ENCODE results near the gene FMOD.

The FMOD gene

DNA sequence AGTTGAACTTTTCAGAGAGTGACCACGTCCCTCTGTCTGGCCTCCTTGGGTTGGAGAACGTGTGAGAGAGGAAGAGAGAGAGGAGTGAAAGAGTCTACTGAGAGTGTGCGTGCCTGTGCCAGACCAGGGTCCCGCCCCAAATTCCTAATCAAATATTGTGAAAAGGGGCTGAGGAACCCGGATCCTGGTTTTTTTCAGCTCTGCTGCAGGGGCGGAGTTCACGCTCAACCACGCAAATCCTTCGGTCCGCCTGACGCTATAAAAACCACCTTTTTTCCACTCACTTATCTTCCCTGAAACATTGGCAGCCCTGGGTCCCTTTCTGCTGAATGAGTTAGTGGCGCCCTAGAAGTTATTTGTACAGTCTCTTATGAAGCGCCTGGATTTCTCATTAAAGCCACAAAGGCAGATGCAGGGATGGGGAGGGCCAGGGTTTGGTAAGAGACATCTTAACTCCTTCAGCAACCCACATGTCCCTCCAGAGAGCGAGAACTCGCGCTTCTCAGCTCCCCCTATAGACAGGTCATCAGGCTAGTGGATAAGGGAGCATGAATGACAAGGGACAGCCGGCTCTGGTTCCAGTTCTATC lies at the start of gene FMOD:
FMOD (minus strand) TSS at position 86 of the 589 bp plus-strand sequence. CDS start 2,852 bp downstream, outside the sequence.
- peak; percentile 69 for DNase-seq (ENCODE audit: low spot score)

- DNase-seq (ENCODE audit: low spot score), result no peak
Observed at GRCh38 chr1:203396595-203397194, 45.8 kb upstream of the FMOD start.

DNA sequence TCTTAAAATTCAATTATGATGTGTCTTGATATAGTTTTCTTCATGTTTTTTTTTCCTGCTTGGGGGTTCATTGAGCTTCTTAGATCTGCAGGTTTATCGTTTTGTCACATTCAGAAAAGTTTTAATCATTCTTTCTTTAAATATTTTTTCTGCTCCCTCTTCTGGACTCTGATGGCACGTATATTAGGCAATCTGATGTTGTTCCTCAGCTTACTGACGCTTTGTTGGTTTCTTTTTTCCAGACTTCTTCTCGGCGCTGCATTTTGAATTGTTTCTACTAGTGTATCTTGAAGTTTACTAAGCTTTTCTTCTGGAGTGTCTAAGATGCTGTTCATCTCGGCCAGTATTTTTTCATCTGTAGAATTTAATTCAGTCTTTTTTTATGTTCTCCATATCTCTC lies 44.8 kb upstream of the FMOD start:
- no peak for DNase-seq (ENCODE audit: low spot score)

- no peak for DNase-seq (ENCODE audit: low spot score)
Observed at GRCh38 chr1:203390298-203390697, 39.4 kb upstream of the FMOD start.

DNA sequence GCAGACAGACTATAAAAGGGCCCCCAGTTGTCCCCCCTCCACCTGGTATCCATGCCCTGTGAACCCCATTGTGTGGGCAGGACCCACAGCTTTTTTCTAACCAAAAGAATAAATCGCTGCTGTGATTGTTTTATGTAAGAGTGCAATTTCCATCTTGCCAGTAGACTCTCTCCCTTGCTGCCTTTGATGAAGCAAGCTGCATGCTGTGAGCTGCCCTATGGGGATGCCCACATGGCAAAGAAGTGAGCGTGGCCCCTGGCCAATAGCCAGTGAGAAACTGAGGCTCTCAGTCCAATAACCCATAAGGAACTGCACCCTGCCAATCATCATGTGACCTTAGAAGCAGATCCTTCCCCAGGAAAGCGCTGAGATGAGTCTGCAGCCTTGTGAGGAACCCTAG lies 37.8 kb upstream of the FMOD start:
- no peak for DNase-seq (ENCODE audit: low spot score)

- no peak for DNase-seq (ENCODE audit: low spot score)
Observed at GRCh38 chr1:203382026-203382425, 31.1 kb upstream of the FMOD start.

- no peak for DNase-seq (ENCODE audit: low spot score)
Observed at GRCh38 chr1:203381151-203381751, 30.3 kb upstream of the FMOD start.

DNA sequence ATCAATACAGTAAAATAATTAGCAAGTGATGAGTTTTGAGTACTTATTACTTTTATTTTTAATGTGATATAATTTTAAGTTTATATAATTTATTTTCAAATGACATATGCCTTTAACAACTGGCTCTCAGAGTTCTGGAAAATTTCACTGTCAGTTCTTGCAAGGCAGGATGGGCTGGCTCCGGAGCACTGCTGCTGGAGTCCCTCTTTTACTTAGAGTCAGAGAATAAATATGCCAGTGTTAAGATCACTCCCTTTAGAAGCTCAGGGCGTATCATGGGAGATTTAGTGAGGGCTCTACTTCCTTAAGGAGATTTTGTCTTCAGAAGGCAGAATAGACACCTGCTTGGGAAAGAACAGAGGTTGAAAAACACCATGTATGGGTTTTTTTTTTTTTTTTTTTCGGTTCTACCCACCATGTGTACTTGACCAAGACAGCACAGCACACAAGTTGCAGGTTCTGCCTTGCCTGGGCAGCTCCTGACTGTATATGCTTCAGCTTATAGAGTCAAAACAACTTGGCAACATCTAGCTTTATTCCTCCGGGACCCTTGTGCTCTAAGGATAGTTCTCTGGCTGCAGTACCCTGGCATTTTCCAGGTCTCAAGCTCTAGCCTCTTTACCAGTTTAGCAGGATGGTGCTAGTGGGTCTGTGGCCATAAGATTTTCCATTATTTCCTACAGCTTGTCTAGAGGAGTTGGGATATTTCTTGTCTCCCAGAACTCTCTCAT lies 29.7 kb upstream of the FMOD start:
- DNase-seq (ENCODE audit: low spot score), result no peak

DNA sequence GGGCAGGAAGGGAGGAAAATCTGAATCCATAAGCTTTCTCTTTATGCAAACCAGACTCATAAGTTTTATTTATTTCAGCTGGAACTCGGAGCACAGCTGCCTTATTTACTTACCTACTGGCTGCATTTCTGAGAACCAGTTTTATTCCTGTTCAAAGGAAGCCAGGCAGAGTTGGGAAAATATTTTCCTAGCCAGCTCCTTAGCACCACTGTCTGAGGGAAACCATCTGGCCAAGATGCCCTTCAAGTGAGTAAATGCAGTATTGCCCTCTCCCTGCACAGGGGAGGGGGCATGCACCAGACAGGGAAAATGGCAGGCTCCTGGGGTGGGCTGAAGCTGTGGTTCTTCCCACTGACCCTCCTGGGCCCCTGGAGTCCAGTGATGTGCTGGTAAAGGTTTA lies 28.9 kb upstream of the FMOD start:
- DNase-seq (ENCODE audit: low spot score), result no peak

GRCh38 chr1:203378556-203379245 lies 27.8 kb upstream of the FMOD start:
- DNase-seq (ENCODE audit: low spot score), result peak; percentile 59

- DNase-seq (ENCODE audit: low spot score), result no peak
Observed at GRCh38 chr1:203373991-203374390, 23.1 kb upstream of the FMOD start.

DNA sequence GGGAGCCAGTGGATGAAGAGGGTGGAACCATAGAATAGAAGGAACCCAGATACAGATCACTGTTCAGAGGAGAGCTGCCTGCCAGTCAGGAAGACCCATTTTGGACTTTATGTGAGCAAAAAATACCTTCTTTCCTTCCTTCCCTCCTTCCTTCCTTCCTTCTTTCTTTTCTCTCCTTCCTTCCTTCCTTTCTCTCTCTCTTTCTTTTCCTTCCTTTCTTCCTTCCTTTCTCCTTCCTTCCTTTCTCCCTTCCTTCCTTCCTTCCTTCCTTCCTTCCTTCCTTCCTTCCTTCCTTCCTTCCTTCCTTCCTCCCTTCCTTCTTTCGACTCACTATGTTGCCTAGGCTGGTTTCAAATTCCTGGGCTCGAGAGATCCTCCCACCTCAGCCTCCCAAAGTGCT lies 22.1 kb upstream of the FMOD start:
- DNase-seq (ENCODE audit: low spot score), result no peak

DNA sequence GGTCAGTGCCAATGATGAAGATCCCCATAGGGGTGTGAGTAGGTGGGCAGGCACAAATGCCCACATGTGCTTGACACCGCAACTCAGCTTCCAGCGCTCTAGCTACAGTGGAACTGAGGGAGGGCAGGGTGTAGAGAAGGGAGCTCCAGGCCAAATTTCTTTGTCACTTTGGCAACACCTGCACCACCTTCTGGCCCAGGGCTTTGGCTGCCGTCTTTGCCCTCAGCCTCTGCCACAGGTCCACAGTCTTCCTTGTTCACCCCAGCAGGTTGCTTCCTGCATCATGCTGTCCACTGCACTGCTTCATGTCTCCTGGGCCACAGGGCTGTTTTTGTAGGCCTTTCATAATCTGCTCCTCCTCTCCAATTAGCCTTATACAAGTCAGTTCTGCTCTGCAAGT lies 20.4 kb upstream of the FMOD start:
- no peak for DNase-seq (ENCODE audit: low spot score)

DNA sequence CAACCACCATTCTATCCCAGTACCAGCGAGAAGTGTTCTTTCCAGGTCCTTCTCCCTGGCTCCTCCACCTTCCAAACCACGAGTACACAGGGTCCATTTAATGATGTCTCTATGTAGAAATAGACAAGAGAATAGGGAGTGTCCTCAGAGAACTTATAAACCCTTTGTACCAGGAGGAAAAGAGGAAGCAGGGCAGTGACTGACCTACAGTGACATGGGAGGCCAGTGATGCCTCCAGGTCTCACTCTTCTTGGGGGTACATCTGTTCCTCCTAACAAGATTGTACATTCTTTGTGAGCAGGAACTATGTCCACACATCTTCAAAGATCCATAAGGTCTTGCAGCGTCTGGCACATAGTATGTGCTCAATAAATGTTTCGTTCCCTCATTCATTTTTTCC lies 18.7 kb upstream of the FMOD start:
- DNase-seq (ENCODE audit: low spot score), result no peak

DNA sequence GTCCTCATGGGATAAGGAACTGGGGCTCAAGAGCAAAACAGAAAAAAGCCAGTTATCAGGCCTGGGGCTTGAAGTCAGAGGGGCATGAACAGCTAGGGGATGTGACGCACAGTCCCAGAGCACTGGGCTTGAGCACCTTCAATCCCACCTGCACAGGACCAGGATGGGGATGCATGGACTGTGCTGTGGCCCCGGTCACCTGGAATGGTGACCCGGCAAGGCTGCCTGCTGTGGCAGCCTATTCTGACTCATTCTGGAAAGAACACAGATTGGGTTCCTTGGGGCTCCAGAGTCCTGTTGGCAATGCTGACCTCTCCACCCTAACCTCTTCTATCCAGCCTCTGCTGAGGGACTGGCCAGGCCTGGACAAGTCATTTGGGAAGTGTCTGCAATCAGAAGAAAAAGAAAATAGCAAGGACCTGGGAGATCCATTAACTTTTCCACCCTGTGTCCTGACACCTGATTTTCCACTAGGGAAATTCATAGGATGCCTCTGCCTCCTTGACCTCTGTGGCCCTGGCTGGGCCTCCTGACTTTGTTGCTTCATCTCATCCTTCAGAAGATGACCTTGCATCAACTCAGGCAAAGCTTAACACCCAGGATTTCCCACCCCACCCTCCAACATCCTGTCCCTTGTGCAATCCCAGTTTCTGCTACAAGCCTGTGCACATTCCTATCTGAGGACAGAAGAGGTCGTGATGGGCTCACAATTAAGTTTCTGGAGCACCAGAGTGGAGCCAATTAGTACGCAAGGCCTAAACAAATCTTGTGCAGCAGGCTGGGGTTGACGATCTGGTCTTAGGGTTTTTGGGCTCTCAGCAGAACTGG lies 17.9 kb upstream of the FMOD start:
- peak; percentile 54 for DNase-seq (ENCODE audit: low spot score)

DNA sequence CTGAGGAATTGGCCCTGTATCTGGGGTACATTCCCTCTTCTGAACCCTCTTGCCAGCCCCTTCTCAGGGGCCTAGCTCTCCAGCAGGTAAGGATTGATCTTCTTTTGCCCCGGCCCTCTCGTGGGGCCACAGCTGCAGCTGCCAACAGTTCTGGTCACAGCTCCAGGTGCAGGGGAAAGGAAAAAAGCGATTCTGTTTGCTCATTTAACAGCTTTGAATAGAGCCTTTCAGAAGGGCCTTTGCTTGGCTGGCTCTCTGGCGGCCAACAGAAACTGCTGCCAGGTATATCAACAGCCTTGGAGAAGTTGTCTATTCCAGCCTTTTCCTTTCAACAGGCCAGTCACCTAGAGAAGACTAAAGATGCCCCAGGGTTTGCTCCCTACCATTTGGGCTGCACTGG lies 16.1 kb upstream of the FMOD start:
- no peak for DNase-seq (ENCODE audit: low spot score)

DNA sequence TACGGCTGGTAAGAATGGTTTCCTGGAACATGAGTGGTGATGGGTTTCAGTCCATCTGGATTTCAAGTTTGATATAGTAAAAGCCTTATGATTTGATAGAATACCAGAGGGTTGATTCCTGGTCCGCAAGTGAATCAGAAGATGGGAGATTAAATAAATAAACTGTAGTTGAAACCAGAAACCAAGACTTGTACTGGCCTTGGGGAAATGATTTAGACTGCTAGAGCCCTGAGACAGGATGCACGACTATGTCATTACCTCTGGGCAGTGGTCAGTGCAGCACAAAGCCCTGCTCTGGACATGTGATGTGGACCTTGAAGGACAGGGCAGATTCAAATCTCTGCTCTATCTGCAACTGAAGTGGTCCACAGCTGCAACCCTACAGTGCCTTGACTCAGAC lies 15.6 kb upstream of the FMOD start:
- peak; percentile 46 for DNase-seq (ENCODE audit: low spot score)

- no peak for DNase-seq (ENCODE audit: low spot score)
Observed at GRCh38 chr1:203364806-203365205, 13.9 kb upstream of the FMOD start.

GRCh38 chr1:203364094-203364801 lies 13.3 kb upstream of the FMOD start:
- DNase-seq (ENCODE audit: low spot score), result no peak

DNA sequence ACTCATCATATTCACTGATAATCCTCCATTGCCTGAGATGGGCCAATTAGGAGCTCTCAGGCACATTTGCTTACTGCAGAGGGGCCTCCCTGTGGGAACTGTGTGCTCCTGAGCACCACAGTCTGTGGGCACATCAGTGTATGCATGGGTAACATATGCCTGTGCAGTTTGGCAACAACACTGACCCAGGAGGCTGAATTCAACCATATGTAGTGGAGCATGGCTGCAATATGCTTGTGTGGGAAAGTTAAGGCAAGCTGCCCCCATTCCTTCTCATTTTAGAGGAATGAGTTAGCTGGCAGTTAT lies 11.8 kb upstream of the FMOD start:
- no peak for DNase-seq (ENCODE audit: low spot score)

Measured in hepatic stellate cell (primary cell).